ENCODE measurements around the gene CNIH4. TPM values are rescaled to one million over a fixed set of nuclear protein-coding genes. Genes with fewer than 3 reads are reported as not detected.
A peak's percentile ranks its signal among the peaks of the same experiment; 100 is the strongest.

The CNIH4 gene
- total and polyA plus RNA-seq, 3 donors from 2014 or later, result 24.7 to 43.3 (median 32.1) TPM

DNA sequence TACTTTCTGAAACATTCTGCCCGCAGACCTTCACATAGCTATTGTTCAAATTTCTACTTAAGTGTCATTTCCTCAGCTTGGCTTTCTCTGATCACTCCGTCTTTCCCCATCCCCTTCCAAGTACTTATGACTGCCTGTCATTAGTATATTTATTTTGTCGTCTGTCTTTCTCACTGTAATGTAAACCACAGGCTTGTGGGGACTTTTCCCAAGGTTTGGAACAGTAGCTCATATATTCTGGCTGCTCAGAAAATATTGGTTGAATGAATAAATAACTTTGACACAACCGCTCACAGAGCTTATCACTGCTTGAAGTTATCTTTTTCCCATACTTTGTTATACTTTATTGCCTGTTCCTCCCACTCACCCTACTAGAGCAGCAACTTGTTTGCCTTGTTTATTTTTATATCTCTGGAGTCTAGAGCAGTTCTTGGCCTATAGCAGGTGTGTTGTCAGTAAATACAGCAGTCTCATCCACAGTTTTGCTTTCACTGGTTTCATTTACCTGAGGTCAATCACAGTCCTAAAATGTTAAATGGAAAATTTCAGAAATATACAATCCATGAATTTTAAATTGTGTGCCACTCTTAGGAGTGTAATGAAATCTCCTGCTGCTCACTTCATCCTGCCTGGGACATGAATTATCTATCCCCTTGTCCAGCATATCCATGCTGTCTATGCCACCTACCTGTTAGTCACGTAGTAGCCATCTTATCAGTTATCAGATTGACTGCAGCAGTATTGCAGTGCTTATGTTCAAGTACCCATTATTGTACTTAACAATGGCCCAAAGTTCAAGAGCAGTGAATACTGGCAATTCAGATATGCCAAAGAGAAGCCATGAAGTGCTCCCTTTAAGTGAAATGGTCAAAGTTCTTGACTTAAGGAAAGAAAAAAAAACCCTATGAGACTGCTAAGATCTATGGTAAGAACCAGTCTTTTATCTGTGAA lies 2.4 kb upstream of the CNIH4 start:
- H3K9me3 ChIP-seq, result no peaks in the 10 kb centered on the region
- no peaks in the 10 kb centered on the region for H3K36me3 ChIP-seq (ENCODE audit: low read depth, missing control alignments)
- H3K4me3 ChIP-seq, result no peak overlapping the region
- H3K27ac ChIP-seq, result no peak overlapping the region
- WGBS, 2 donors, result 49 to 54% methylated on average over 5 of the region's 5 CpGs
- H3K4me1 ChIP-seq, result peaks cover 17% of the 10 kb centered on the region
- no peaks in the 10 kb centered on the region for H3K27me3 ChIP-seq
- TF ChIP-seq, protein P1, sequence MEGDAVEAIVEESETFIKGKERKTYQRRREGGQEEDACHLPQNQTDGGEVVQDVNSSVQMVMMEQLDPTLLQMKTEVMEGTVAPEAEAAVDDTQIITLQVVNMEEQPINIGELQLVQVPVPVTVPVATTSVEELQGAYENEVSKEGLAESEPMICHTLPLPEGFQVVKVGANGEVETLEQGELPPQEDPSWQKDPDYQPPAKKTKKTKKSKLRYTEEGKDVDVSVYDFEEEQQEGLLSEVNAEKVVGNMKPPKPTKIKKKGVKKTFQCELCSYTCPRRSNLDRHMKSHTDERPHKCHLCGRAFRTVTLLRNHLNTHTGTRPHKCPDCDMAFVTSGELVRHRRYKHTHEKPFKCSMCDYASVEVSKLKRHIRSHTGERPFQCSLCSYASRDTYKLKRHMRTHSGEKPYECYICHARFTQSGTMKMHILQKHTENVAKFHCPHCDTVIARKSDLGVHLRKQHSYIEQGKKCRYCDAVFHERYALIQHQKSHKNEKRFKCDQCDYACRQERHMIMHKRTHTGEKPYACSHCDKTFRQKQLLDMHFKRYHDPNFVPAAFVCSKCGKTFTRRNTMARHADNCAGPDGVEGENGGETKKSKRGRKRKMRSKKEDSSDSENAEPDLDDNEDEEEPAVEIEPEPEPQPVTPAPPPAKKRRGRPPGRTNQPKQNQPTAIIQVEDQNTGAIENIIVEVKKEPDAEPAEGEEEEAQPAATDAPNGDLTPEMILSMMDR (IDR thresholded peaks at IDR 0.05), result no peak
- TF ChIP-seq POLR2A (IDR thresholded peaks at IDR 0.05), result no peak
- intact Hi-C loops (cut with DNase I; ENCODE audit: low total_unique reads), result no loop called here
- DNase-seq, result no peak

DNA sequence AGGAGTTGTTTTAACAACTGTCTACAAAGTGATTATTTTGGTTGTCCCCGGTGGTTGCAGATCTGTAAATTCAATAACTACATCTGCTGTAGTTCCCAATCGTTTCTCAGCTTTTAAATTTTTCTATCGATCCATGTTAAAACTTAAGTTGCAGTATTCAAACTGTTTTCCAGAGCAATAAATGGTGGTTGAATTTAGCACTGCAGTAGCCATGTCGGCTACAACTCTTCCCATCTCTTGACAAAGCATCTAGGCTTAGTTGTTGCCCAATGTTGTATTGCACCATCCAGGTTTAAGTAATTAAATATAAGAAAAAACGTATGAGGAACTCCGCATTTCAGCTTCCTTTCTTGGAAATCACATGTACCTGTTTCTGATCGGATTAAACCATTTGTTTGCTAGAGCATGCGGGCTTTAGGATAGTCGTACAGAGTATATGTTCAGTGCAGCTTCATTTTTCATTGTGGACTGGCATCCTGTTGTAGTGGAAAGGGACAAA lies 996 bp downstream of the CNIH4 start:
- no peak for DNase-seq
- Histone ChIP-seq H3K4me3 (peak overlapping the region; percentile 74 to 96), H3K27me3 (no peaks in the 10 kb centered on the region), H3K27ac (peak overlapping the region; percentile 71 to 92), H3K36me3 (ENCODE audit: low read depth, missing control alignments) (no peaks in the 10 kb centered on the region), H3K9me3 (no peaks in the 10 kb centered on the region), H3K4me1 (peaks cover 17% of the 10 kb centered on the region)
- TF ChIP-seq, protein P1 (IDR thresholded peaks at IDR 0.05), result no peak
- no peak for TF ChIP-seq POLR2A (IDR thresholded peaks at IDR 0.05)
- intact Hi-C loops (cut with DNase I; ENCODE audit: low total_unique reads), result no loop called here
- WGBS, 2 donors, result 29 to 32% methylated on average over 9 of the region's 9 CpGs

DNA sequence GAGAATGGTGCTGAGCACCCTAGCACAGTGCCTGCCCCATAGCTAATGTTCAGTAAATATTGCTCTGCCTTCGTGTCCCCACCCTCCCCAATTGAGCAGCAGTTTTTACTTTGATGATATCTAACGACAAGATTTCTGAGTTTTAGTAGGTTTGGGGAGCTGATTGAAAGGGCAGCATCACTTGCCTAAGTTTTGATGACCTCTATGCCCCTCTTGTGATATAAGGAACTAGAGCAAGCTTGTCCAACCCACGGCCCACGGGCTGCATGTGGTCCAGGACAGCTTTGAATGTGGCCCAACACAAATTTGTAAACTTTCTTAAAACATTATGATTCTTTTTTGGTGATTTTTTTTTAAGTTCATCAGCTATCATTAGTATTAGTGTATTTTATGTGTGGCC lies 1.6 kb downstream of the CNIH4 start:
- intact Hi-C loops (cut with DNase I; ENCODE audit: low total_unique reads), result no loop called here
- peaks cover 17% of the 10 kb centered on the region for H3K4me1 ChIP-seq
- no peak overlapping the region for H3K27ac ChIP-seq
- H3K27me3 ChIP-seq, result no peaks in the 10 kb centered on the region
- no peak for TF ChIP-seq POLR2A (IDR thresholded peaks at IDR 0.05)
- TF ChIP-seq, protein P1 (IDR thresholded peaks at IDR 0.05), result no peak
- H3K4me3 ChIP-seq, result no peak overlapping the region
- WGBS, 2 donors, result 52 to 60% methylated on average over 4 of the region's 4 CpGs
- DNase-seq, result no peak
- H3K36me3 ChIP-seq (ENCODE audit: low read depth, missing control alignments), result no peaks in the 10 kb centered on the region
- H3K9me3 ChIP-seq, result no peaks in the 10 kb centered on the region

DNA sequence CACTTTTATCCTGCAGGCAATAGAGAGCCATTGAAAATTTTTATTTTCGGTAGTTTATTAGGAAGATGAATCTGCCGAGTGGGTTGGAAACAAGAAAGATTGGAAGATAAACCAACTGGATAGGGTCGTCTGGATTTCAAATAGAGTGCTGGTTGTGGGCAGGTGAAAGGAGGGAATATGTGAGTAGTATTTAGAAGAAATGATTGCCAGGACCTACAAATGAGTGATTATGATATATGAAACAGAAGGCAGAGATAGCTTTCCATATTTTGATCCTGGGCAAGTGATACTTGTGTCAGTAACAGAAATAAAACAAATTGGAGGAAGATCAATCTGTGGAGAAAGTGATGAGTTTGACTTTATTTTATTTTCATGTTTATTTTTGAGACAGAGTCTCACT lies 2.5 kb downstream of the CNIH4 start:
- no peak for TF ChIP-seq POLR2A (IDR thresholded peaks at IDR 0.05)
- TF ChIP-seq, protein P1 (IDR thresholded peaks at IDR 0.05), result no peak
- H3K36me3 ChIP-seq (ENCODE audit: low read depth, missing control alignments), result no peaks in the 10 kb centered on the region
- H3K9me3 ChIP-seq, result no peaks in the 10 kb centered on the region
- H3K4me1 ChIP-seq, result peaks cover 14% of the 10 kb centered on the region
- 63 to 79% methylated on average over 3 of the region's 3 CpGs for WGBS, 2 donors
- H3K4me3 ChIP-seq, result no peak overlapping the region
- intact Hi-C loops (cut with DNase I; ENCODE audit: low total_unique reads), result no loop called here
- no peaks in the 10 kb centered on the region for H3K27me3 ChIP-seq
- DNase-seq, result no peak
- no peak overlapping the region for H3K27ac ChIP-seq

Measured in testis (tissue), 3 donors.